GM23338 (cell line): ENCODE measurements around the gene RPIA. TPM values are rescaled to one million over a fixed set of nuclear protein-coding genes. Genes with fewer than 3 reads are reported as not detected.

ENCODE experiments used
- EZH2 ChIP-seq: fragments of 200-600 bp; sonication (generic); IDR thresholded peaks from one replicate; pipeline ENCODE4 v1.8.0; 2017; ENCODE audit warnings: antibody characterized with exemption, mild to moderate bottlenecking, low read depth; ENCODE audit not compliant: unreplicated experiment
- JUNB ChIP-seq: IDR thresholded peaks from one replicate; pipeline ENCODE4 v1.6.1; 2016; ENCODE audit warnings: antibody characterized with exemption; ENCODE audit not compliant: unreplicated experiment
- POLR2AphosphoS5 ChIP-seq: IDR thresholded peaks from 2 replicates; pipeline ENCODE4 v1.6.1; 2016; ENCODE audit warnings: antibody characterized with exemption, low read depth
- REST ChIP-seq: IDR thresholded peaks from one replicate; pipeline ENCODE4 v1.6.1; 2018; ENCODE audit warnings: antibody characterized with exemption; ENCODE audit not compliant: unreplicated experiment
- polyA plus RNA-seq: library from polyadenylated mRNA; unstranded; fragments of >200 nt; fragmentation: Nextera tagmentation; extraction: Ambion mirVana; gene quantifications from 2 replicates; pipeline ENCODE4 v1.2.1, GENCODE V29; 2016
- total RNA-seq: library from RNA; depleted of rRNA; stranded (reverse); fragments of >200 nt; shearing (Covaris generic); gene quantifications from 2 replicates; pipeline ENCODE4 v1.2.3, GENCODE V29; 2014
- TF ChIP-seq, protein P1 (sequence below): fragments of 250-450 bp; sonication (Bioruptor Pico); IDR thresholded peaks from 2 replicates; pipeline ENCODE4 v1.5.0; 2020; ENCODE audit warnings: mild to moderate bottlenecking, moderate library complexity

Gene RPIA
- total and polyA plus RNA-seq, 2 experiments from 2014 or later, result 18.8 to 22.5 TPM

GRCh38 chr2:88724643-88725332, 33.3 kb downstream of the RPIA start (continued):
- TF ChIP-seq, protein P1, sequence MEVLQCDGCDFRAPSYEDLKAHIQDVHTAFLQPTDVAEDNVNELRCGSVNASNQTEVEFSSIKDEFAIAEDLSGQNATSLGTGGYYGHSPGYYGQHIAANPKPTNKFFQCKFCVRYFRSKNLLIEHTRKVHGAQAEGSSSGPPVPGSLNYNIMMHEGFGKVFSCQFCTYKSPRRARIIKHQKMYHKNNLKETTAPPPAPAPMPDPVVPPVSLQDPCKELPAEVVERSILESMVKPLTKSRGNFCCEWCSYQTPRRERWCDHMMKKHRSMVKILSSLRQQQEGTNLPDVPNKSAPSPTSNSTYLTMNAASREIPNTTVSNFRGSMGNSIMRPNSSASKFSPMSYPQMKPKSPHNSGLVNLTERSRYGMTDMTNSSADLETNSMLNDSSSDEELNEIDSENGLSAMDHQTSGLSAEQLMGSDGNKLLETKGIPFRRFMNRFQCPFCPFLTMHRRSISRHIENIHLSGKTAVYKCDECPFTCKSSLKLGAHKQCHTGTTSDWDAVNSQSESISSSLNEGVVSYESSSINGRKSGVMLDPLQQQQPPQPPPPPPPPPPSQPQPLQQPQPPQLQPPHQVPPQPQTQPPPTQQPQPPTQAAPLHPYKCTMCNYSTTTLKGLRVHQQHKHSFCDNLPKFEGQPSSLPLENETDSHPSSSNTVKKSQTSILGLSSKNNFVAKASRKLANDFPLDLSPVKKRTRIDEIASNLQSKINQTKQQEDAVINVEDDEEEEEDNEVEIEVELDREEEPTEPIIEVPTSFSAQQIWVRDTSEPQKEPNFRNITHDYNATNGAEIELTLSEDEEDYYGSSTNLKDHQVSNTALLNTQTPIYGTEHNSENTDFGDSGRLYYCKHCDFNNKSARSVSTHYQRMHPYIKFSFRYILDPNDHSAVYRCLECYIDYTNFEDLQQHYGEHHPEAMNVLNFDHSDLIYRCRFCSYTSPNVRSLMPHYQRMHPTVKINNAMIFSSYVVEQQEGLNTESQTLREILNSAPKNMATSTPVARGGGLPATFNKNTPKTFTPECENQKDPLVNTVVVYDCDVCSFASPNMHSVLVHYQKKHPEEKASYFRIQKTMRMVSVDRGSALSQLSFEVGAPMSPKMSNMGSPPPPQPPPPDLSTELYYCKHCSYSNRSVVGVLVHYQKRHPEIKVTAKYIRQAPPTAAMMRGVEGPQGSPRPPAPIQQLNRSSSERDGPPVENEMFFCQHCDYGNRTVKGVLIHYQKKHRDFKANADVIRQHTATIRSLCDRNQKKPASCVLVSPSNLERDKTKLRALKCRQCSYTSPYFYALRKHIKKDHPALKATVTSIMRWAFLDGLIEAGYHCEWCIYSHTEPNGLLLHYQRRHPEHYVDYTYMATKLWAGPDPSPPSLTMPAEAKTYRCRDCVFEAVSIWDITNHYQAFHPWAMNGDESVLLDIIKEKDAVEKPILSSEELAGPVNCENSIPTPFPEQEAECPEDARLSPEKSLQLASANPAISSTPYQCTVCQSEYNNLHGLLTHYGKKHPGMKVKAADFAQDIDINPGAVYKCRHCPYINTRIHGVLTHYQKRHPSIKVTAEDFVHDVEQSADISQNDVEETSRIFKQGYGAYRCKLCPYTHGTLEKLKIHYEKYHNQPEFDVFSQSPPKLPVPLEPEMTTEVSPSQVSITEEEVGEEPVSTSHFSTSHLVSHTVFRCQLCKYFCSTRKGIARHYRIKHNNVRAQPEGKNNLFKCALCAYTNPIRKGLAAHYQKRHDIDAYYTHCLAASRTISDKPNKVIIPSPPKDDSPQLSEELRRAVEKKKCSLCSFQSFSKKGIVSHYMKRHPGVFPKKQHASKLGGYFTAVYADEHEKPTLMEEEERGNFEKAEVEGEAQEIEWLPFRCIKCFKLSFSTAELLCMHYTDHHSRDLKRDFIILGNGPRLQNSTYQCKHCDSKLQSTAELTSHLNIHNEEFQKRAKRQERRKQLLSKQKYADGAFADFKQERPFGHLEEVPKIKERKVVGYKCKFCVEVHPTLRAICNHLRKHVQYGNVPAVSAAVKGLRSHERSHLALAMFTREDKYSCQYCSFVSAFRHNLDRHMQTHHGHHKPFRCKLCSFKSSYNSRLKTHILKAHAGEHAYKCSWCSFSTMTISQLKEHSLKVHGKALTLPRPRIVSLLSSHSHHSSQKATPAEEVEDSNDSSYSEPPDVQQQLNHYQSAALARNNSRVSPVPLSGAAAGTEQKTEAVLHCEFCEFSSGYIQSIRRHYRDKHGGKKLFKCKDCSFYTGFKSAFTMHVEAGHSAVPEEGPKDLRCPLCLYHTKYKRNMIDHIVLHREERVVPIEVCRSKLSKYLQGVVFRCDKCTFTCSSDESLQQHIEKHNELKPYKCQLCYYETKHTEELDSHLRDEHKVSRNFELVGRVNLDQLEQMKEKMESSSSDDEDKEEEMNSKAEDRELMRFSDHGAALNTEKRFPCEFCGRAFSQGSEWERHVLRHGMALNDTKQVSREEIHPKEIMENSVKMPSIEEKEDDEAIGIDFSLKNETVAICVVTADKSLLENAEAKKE, result no peak
- no peak for TF ChIP-seq EZH2
- TF ChIP-seq REST, result no peak
- no peak for TF ChIP-seq JUNB
- TF ChIP-seq POLR2AphosphoS5, result no peak
